ENCODE results near the gene RRAS2.
A peak's percentile ranks its signal among the peaks of the same experiment; 100 is the strongest.
"Not testable (repeated sequence)": the region's sequence is repeated elsewhere in the genome, so short reads cannot be mapped to it uniquely, and the experiment has no call there.

RRAS2 gene

GRCh38 chr11:14299921-14300320 lies 59.1 kb downstream of the RRAS2 start:
- no peak overlapping the region for H2BK12ac ChIP-seq (ENCODE audit: low read length)
- no peaks in the 10 kb centered on the region for H3K9me3 ChIP-seq (replicated peaks in 1 of 2; ENCODE audit: control insufficient read depth in 2 of 2, insufficient read depth in 1 of 2, low read depth in 1 of 2, low read length in 2 of 2)
- H3K4me3 ChIP-seq (ENCODE audit: low read length in 2 of 2): no peak overlapping the region
- whole genome bisulfite sequencing, 2 donors (ENCODE audit: extremely low coverage in 2 of 2, insufficient read length in 2 of 2, insufficient replicate concordance in 1 of 2): no CpG with 5 or more reads among the region's 1 CpG
- no peak overlapping the region for H2BK15ac ChIP-seq (ENCODE audit: low read length)
- no peak overlapping the region for H3K27ac ChIP-seq (replicated peaks; ENCODE audit: low read length)
- H3K4me1 ChIP-seq (ENCODE audit: control insufficient read depth in 2 of 2, insufficient read depth in 1 of 2, low read depth in 1 of 2, low read length in 2 of 2): peaks cover 0 to 4% of the 10 kb centered on the region in 2 donors
- H3K27me3 ChIP-seq (ENCODE audit: control insufficient read depth in 3 of 3, insufficient read depth in 3 of 3, low read depth in 1 of 3, low read length in 3 of 3): no peaks in the 10 kb centered on the region
- H2AFZ ChIP-seq (ENCODE audit: low read length): no peak overlapping the region
- H2BK120ac ChIP-seq (ENCODE audit: low read depth, low read length): no peak overlapping the region
- no peak overlapping the region for H2AK5ac ChIP-seq (ENCODE audit: low read depth, low read length)
- no peak for DNase-seq (ENCODE audit: low spot score)
- H3K79me1 ChIP-seq (ENCODE audit: low read depth, low read length): no peaks in the 10 kb centered on the region
- no peak overlapping the region for H2BK5ac ChIP-seq (ENCODE audit: low read length)
- H3K18ac ChIP-seq (ENCODE audit: low read length): no peak overlapping the region
- no peak overlapping the region for H3K4ac ChIP-seq (ENCODE audit: low read length)
- H4K91ac ChIP-seq (ENCODE audit: low read depth, low read length, poor library complexity): no peak overlapping the region
- H3K36me3 ChIP-seq (replicated peaks in 1 of 2; ENCODE audit: control insufficient read depth in 2 of 2, insufficient read depth in 2 of 2, low read length in 2 of 2): peaks cover 0 to 3% of the 10 kb centered on the region in 2 donors
- no peak overlapping the region for H3K4me2 ChIP-seq (ENCODE audit: insufficient read depth, low read length, poor library complexity, severe bottlenecking)
- no peak overlapping the region for H4K8ac ChIP-seq (ENCODE audit: low read depth, low read length)
- no peak overlapping the region for H3K9ac ChIP-seq (ENCODE audit: low read depth, low read length, poor library complexity)
- H3K14ac ChIP-seq (ENCODE audit: low read length): no peak overlapping the region
- H3K23ac ChIP-seq (ENCODE audit: low read depth, low read length, poor library complexity): no peak overlapping the region

GRCh38 chr11:14290422-14290821 lies 68.6 kb downstream of the RRAS2 start:
- H2BK120ac ChIP-seq (ENCODE audit: low read depth, low read length): no peak overlapping the region
- no peak overlapping the region for H4K8ac ChIP-seq (ENCODE audit: low read depth, low read length)
- no peak overlapping the region for H2BK15ac ChIP-seq (ENCODE audit: low read length)
- no peaks in the 10 kb centered on the region for H3K79me1 ChIP-seq (ENCODE audit: low read depth, low read length)
- H2AFZ ChIP-seq (ENCODE audit: low read length): no peak overlapping the region
- H3K4me2 ChIP-seq (ENCODE audit: insufficient read depth, low read length, poor library complexity, severe bottlenecking): no peak overlapping the region
- H3K27me3 ChIP-seq (ENCODE audit: control insufficient read depth in 3 of 3, insufficient read depth in 3 of 3, low read depth in 1 of 3, low read length in 3 of 3): no peaks in the 10 kb centered on the region
- H3K4ac ChIP-seq (ENCODE audit: low read length): no peak overlapping the region
- no peak overlapping the region for H3K9ac ChIP-seq (ENCODE audit: low read depth, low read length, poor library complexity)
- no peaks in the 10 kb centered on the region for H3K9me3 ChIP-seq (replicated peaks in 1 of 2; ENCODE audit: control insufficient read depth in 2 of 2, insufficient read depth in 1 of 2, low read depth in 1 of 2, low read length in 2 of 2)
- DNase-seq (ENCODE audit: low spot score): peak; percentile 30
- no peak overlapping the region for H2BK5ac ChIP-seq (ENCODE audit: low read length)
- H3K18ac ChIP-seq (ENCODE audit: low read length): no peak overlapping the region
- H3K4me3 ChIP-seq (ENCODE audit: low read length in 2 of 2): no peak overlapping the region
- no peak overlapping the region for H3K23ac ChIP-seq (ENCODE audit: low read depth, low read length, poor library complexity)
- no peak overlapping the region for H3K27ac ChIP-seq (replicated peaks; ENCODE audit: low read length)
- peaks cover 5 to 46% of the 10 kb centered on the region in 2 donors for H3K36me3 ChIP-seq (replicated peaks in 1 of 2; ENCODE audit: control insufficient read depth in 2 of 2, insufficient read depth in 2 of 2, low read length in 2 of 2)
- no peak overlapping the region for H3K14ac ChIP-seq (ENCODE audit: low read length)
- H2AK5ac ChIP-seq (ENCODE audit: low read depth, low read length): no peak overlapping the region
- H4K91ac ChIP-seq (ENCODE audit: low read depth, low read length, poor library complexity): no peak overlapping the region
- WGBS, 2 donors (ENCODE audit: extremely low coverage in 2 of 2, insufficient read length in 2 of 2, insufficient replicate concordance in 1 of 2): no CpG with 5 or more reads among the region's 3 CpGs
- no peaks in the 10 kb centered on the region for H3K4me1 ChIP-seq (ENCODE audit: control insufficient read depth in 2 of 2, insufficient read depth in 1 of 2, low read depth in 1 of 2, low read length in 2 of 2)
- H2BK12ac ChIP-seq (ENCODE audit: low read length): no peak overlapping the region

GRCh38 chr11:14288189-14288935 lies 70.6 kb downstream of the RRAS2 start:
- Histone ChIP-seq H3K4me2 (ENCODE audit: insufficient read depth, low read length, poor library complexity, severe bottlenecking) (no peak overlapping the region), H3K9ac (ENCODE audit: low read depth, low read length, poor library complexity) (no peak overlapping the region), H3K27ac (replicated peaks; ENCODE audit: low read length) (no peak overlapping the region), H3K4me3 (ENCODE audit: low read length in 2 of 2) (no peak overlapping the region), H3K36me3 (replicated peaks in 1 of 2; ENCODE audit: control insufficient read depth in 2 of 2, insufficient read depth in 2 of 2, low read length in 2 of 2) (peaks cover 4 to 32% of the 10 kb centered on the region in 2 donors), H3K4me1 (ENCODE audit: control insufficient read depth in 2 of 2, insufficient read depth in 1 of 2, low read depth in 1 of 2, low read length in 2 of 2) (no peaks in the 10 kb centered on the region), H2BK5ac (ENCODE audit: low read length) (no peak overlapping the region), H3K14ac (ENCODE audit: low read length) (no peak overlapping the region), H3K27me3 (ENCODE audit: control insufficient read depth in 3 of 3, insufficient read depth in 3 of 3, low read depth in 1 of 3, low read length in 3 of 3) (no peaks in the 10 kb centered on the region), H2BK12ac (ENCODE audit: low read length) (no peak overlapping the region), H4K91ac (ENCODE audit: low read depth, low read length, poor library complexity) (no peak overlapping the region), H3K18ac (ENCODE audit: low read length) (no peak overlapping the region), H3K79me1 (ENCODE audit: low read depth, low read length) (no peaks in the 10 kb centered on the region), H2AFZ (ENCODE audit: low read length) (no peak overlapping the region), H2AK5ac (ENCODE audit: low read depth, low read length) (no peak overlapping the region), H3K4ac (ENCODE audit: low read length) (no peak overlapping the region), H2BK120ac (ENCODE audit: low read depth, low read length) (no peak overlapping the region), H3K9me3 (replicated peaks in 1 of 2; ENCODE audit: control insufficient read depth in 2 of 2, insufficient read depth in 1 of 2, low read depth in 1 of 2, low read length in 2 of 2) (no peaks in the 10 kb centered on the region), H4K8ac (ENCODE audit: low read depth, low read length) (no peak overlapping the region), H2BK15ac (ENCODE audit: low read length) (no peak overlapping the region), H3K23ac (ENCODE audit: low read depth, low read length, poor library complexity) (no peak overlapping the region)
- WGBS, 2 donors (ENCODE audit: extremely low coverage in 2 of 2, insufficient read length in 2 of 2, insufficient replicate concordance in 1 of 2): no CpG with 5 or more reads among the region's 2 CpGs
- no peak for DNase-seq (ENCODE audit: low spot score)

- not testable (repeated sequence) for H3K18ac ChIP-seq (ENCODE audit: low read length); H3K27ac ChIP-seq (replicated peaks; ENCODE audit: low read length); H2BK15ac ChIP-seq (ENCODE audit: low read length); H3K79me1 ChIP-seq (ENCODE audit: low read depth, low read length); H3K23ac ChIP-seq (ENCODE audit: low read depth, low read length, poor library complexity); H3K9me3 ChIP-seq (replicated peaks in 1 of 2; ENCODE audit: control insufficient read depth in 2 of 2, insufficient read depth in 1 of 2, low read depth in 1 of 2, low read length in 2 of 2); H3K4me1 ChIP-seq (ENCODE audit: control insufficient read depth in 2 of 2, insufficient read depth in 1 of 2, low read depth in 1 of 2, low read length in 2 of 2); H3K14ac ChIP-seq (ENCODE audit: low read length); H2BK5ac ChIP-seq (ENCODE audit: low read length); H4K8ac ChIP-seq (ENCODE audit: low read depth, low read length); H4K91ac ChIP-seq (ENCODE audit: low read depth, low read length, poor library complexity); H3K9ac ChIP-seq (ENCODE audit: low read depth, low read length, poor library complexity); H3K4ac ChIP-seq (ENCODE audit: low read length); DNase-seq (ENCODE audit: low spot score); H2BK120ac ChIP-seq (ENCODE audit: low read depth, low read length); H3K4me3 ChIP-seq (ENCODE audit: low read length in 2 of 2); H2AK5ac ChIP-seq (ENCODE audit: low read depth, low read length); H3K27me3 ChIP-seq (ENCODE audit: control insufficient read depth in 3 of 3, insufficient read depth in 3 of 3, low read depth in 1 of 3, low read length in 3 of 3); H3K4me2 ChIP-seq (ENCODE audit: insufficient read depth, low read length, poor library complexity, severe bottlenecking); H2AFZ ChIP-seq (ENCODE audit: low read length); H2BK12ac ChIP-seq (ENCODE audit: low read length)
- peaks cover 0 to 35% of the 10 kb centered on the region in 2 donors for H3K36me3 ChIP-seq (replicated peaks in 1 of 2; ENCODE audit: control insufficient read depth in 2 of 2, insufficient read depth in 2 of 2, low read length in 2 of 2)
- WGBS, 2 donors (ENCODE audit: extremely low coverage in 2 of 2, insufficient read length in 2 of 2, insufficient replicate concordance in 1 of 2): no CpG with 5 or more reads among the region's 1 CpG
Measured at GRCh38 chr11:14278869-14279268, 80.1 kb downstream of the RRAS2 start.

All from neuronal stem cell (in vitro differentiated cells).